ENCODE results near the gene GABARAP. TPM values are rescaled to one million over a fixed set of nuclear protein-coding genes. Genes with fewer than 3 reads are reported as not detected.

The GABARAP gene
- total and polyA plus RNA-seq, 2 donors: 245 to 846 TPM

GRCh38 chr17:7238420-7239090 lies 3.7 kb downstream of the GABARAP start:
- peak in 1 of 9 donors; percentile 51 for DNase-seq (ENCODE audit: low read depth in 6 of 9, low spot score in 9 of 9)
- Histone ChIP-seq H3K4me1 (ENCODE audit: control insufficient read depth in 2 of 2, insufficient read depth in 2 of 2, low read length in 2 of 2) (peaks cover 27 to 59% of the 10 kb centered on the region in 2 donors), H3K4me3 (ENCODE audit: low read length in 2 of 2) (peak overlapping the region; percentile 80 to 89), H3K36me3 (ENCODE audit: control insufficient read depth in 2 of 2, insufficient read depth in 2 of 2, low read length in 1 of 2) (peaks cover 28 to 40% of the 10 kb centered on the region in 2 donors), H3K27me3 (ENCODE audit: control insufficient read depth in 2 of 2, insufficient read depth in 1 of 2, low read length in 1 of 2) (no peaks in the 10 kb centered on the region), H3K9me3 (ENCODE audit: control insufficient read depth in 2 of 2, insufficient read depth in 1 of 2, low read length in 1 of 2) (no peaks in the 10 kb centered on the region), H3K27ac (ENCODE audit: low read depth in 1 of 2, low read length in 1 of 2) (peak overlapping the region; percentile 91 to 97)
- 2% methylated on average over 39 of the region's 39 CpGs for WGBS

- Histone ChIP-seq H3K27me3 (ENCODE audit: control insufficient read depth in 2 of 2, insufficient read depth in 1 of 2, low read length in 1 of 2) (no peaks in the 10 kb centered on the region), H3K9me3 (ENCODE audit: control insufficient read depth in 2 of 2, insufficient read depth in 1 of 2, low read length in 1 of 2) (no peaks in the 10 kb centered on the region), H3K36me3 (ENCODE audit: control insufficient read depth in 2 of 2, insufficient read depth in 2 of 2, low read length in 1 of 2) (peaks cover 28 to 40% of the 10 kb centered on the region in 2 donors), H3K4me1 (ENCODE audit: control insufficient read depth in 2 of 2, insufficient read depth in 2 of 2, low read length in 2 of 2) (peaks cover 33 to 61% of the 10 kb centered on the region in 2 donors), H3K27ac (ENCODE audit: low read depth in 1 of 2, low read length in 1 of 2) (peak overlapping the region; percentile 91 to 97), H3K4me3 (ENCODE audit: low read length in 2 of 2) (peak overlapping the region; percentile 80 to 89)
- peak in 4 of 9 donors; percentile 86 to 92 (median 86) for DNase-seq (ENCODE audit: low read depth in 6 of 9, low spot score in 9 of 9)
- 1% methylated on average over 72 of the region's 73 CpGs for WGBS
These were observed 4.4 kb downstream of the GABARAP start for GRCh38 chr17:7237761-7238419.

GRCh38 chr17:7237266-7237760 lies 4.9 kb downstream of the GABARAP start:
- Histone ChIP-seq H3K27ac (ENCODE audit: low read depth in 1 of 2, low read length in 1 of 2) (peak overlapping the region; percentile 91 to 97), H3K4me3 (ENCODE audit: low read length in 2 of 2) (peak overlapping the region; percentile 80 to 89), H3K36me3 (ENCODE audit: control insufficient read depth in 2 of 2, insufficient read depth in 2 of 2, low read length in 1 of 2) (peaks cover 28 to 40% of the 10 kb centered on the region in 2 donors), H3K27me3 (ENCODE audit: control insufficient read depth in 2 of 2, insufficient read depth in 1 of 2, low read length in 1 of 2) (no peaks in the 10 kb centered on the region), H3K4me1 (ENCODE audit: control insufficient read depth in 2 of 2, insufficient read depth in 2 of 2, low read length in 2 of 2) (peaks cover 37 to 63% of the 10 kb centered on the region in 2 donors), H3K9me3 (ENCODE audit: control insufficient read depth in 2 of 2, insufficient read depth in 1 of 2, low read length in 1 of 2) (no peaks in the 10 kb centered on the region)
- WGBS: 45% methylated on average over 6 of the region's 6 CpGs
- no peak for DNase-seq (ENCODE audit: low read depth in 6 of 9, low spot score in 9 of 9)

- H3K9me3 ChIP-seq (ENCODE audit: control insufficient read depth in 2 of 2, insufficient read depth in 1 of 2, low read length in 1 of 2): no peaks in the 10 kb centered on the region
- H3K36me3 ChIP-seq (ENCODE audit: control insufficient read depth in 2 of 2, insufficient read depth in 2 of 2, low read length in 1 of 2): peaks cover 28 to 42% of the 10 kb centered on the region in 2 donors
- WGBS: 97% methylated on average over 6 of the region's 6 CpGs
- H3K27ac ChIP-seq (ENCODE audit: low read depth in 1 of 2, low read length in 1 of 2): peak overlapping the region; percentile 91 to 97
- no peaks in the 10 kb centered on the region for H3K27me3 ChIP-seq (ENCODE audit: control insufficient read depth in 2 of 2, insufficient read depth in 1 of 2, low read length in 1 of 2)
- no peak for DNase-seq (ENCODE audit: low read depth in 6 of 9, low spot score in 9 of 9)
- peaks cover 41 to 61% of the 10 kb centered on the region in 2 donors for H3K4me1 ChIP-seq (ENCODE audit: control insufficient read depth in 2 of 2, insufficient read depth in 2 of 2, low read length in 2 of 2)
- H3K4me3 ChIP-seq (ENCODE audit: low read length in 2 of 2): no peak overlapping the region
These were observed 5.4 kb downstream of the GABARAP start for GRCh38 chr17:7236808-7237207.

GRCh38 chr17:7235693-7236665 lies 6.3 kb downstream of the GABARAP start:
- Histone ChIP-seq H3K4me1 (ENCODE audit: control insufficient read depth in 2 of 2, insufficient read depth in 2 of 2, low read length in 2 of 2) (peaks cover 36 to 52% of the 10 kb centered on the region in 2 donors), H3K27me3 (ENCODE audit: control insufficient read depth in 2 of 2, insufficient read depth in 1 of 2, low read length in 1 of 2) (no peaks in the 10 kb centered on the region), H3K4me3 (ENCODE audit: low read length in 2 of 2) (no peak overlapping the region), H3K9me3 (ENCODE audit: control insufficient read depth in 2 of 2, insufficient read depth in 1 of 2, low read length in 1 of 2) (no peaks in the 10 kb centered on the region), H3K36me3 (ENCODE audit: control insufficient read depth in 2 of 2, insufficient read depth in 2 of 2, low read length in 1 of 2) (peaks cover 27 to 38% of the 10 kb centered on the region in 2 donors), H3K27ac (ENCODE audit: low read depth in 1 of 2, low read length in 1 of 2) (peak overlapping the region in 1 of 2 donors; percentile 8)
- no peak for DNase-seq (ENCODE audit: low read depth in 6 of 9, low spot score in 9 of 9)
- 97% methylated on average over 22 of the region's 22 CpGs for WGBS

GRCh38 chr17:7234083-7234951 lies 7.9 kb downstream of the GABARAP start, which contains the start of gene DVL2:
Gene DVL2, minus strand, starts transcription at chr17:7234517. Its CDS starts 255 bp downstream, at chr17:7234262.
- Histone ChIP-seq H3K27me3 (ENCODE audit: control insufficient read depth in 2 of 2, insufficient read depth in 1 of 2, low read length in 1 of 2) (no peaks in the 10 kb centered on the region), H3K9me3 (ENCODE audit: control insufficient read depth in 2 of 2, insufficient read depth in 1 of 2, low read length in 1 of 2) (no peaks in the 10 kb centered on the region), H3K4me1 (ENCODE audit: control insufficient read depth in 2 of 2, insufficient read depth in 2 of 2, low read length in 2 of 2) (peaks cover 29 to 42% of the 10 kb centered on the region in 2 donors), H3K4me3 (ENCODE audit: low read length in 2 of 2) (peak within 1 kb of the TSS; percentile 87 to 91), H3K27ac (ENCODE audit: low read depth in 1 of 2, low read length in 1 of 2) (peak within 1 kb of the TSS; percentile 72 to 91), H3K36me3 (ENCODE audit: control insufficient read depth in 2 of 2, insufficient read depth in 2 of 2, low read length in 1 of 2) (peaks cover 31 to 45% of the 10 kb centered on the region in 2 donors)
- peak in 8 of 9 donors; percentile 88 to 97 (median 95) for DNase-seq (ENCODE audit: low read depth in 6 of 9, low spot score in 9 of 9)
- WGBS: under 1% methylated on average over 72 of the region's 72 CpGs

GRCh38 chr17:7233701-7234082 lies 8.6 kb downstream of the GABARAP start:
- 5% methylated on average over 9 of the region's 9 CpGs for WGBS
- H3K27me3 ChIP-seq (ENCODE audit: control insufficient read depth in 2 of 2, insufficient read depth in 1 of 2, low read length in 1 of 2): no peaks in the 10 kb centered on the region
- peaks cover 29 to 42% of the 10 kb centered on the region in 2 donors for H3K4me1 ChIP-seq (ENCODE audit: control insufficient read depth in 2 of 2, insufficient read depth in 2 of 2, low read length in 2 of 2)
- H3K27ac ChIP-seq (ENCODE audit: low read depth in 1 of 2, low read length in 1 of 2): peak overlapping the region; percentile 72 to 91
- peaks cover 38 to 51% of the 10 kb centered on the region in 2 donors for H3K36me3 ChIP-seq (ENCODE audit: control insufficient read depth in 2 of 2, insufficient read depth in 2 of 2, low read length in 1 of 2)
- H3K9me3 ChIP-seq (ENCODE audit: control insufficient read depth in 2 of 2, insufficient read depth in 1 of 2, low read length in 1 of 2): no peaks in the 10 kb centered on the region
- H3K4me3 ChIP-seq (ENCODE audit: low read length in 2 of 2): peak overlapping the region; percentile 87 to 91
- DNase-seq (ENCODE audit: low read depth in 6 of 9, low spot score in 9 of 9): no peak

GRCh38 chr17:7232114-7232513 lies 10.1 kb downstream of the GABARAP start:
- 94% methylated on average over 5 of the region's 5 CpGs for WGBS
- Histone ChIP-seq H3K27me3 (ENCODE audit: control insufficient read depth in 2 of 2, insufficient read depth in 1 of 2, low read length in 1 of 2) (no peaks in the 10 kb centered on the region), H3K27ac (ENCODE audit: low read depth in 1 of 2, low read length in 1 of 2) (no peak overlapping the region), H3K36me3 (ENCODE audit: control insufficient read depth in 2 of 2, insufficient read depth in 2 of 2, low read length in 1 of 2) (peaks cover 53 to 61% of the 10 kb centered on the region in 2 donors), H3K9me3 (ENCODE audit: control insufficient read depth in 2 of 2, insufficient read depth in 1 of 2, low read length in 1 of 2) (no peaks in the 10 kb centered on the region), H3K4me1 (ENCODE audit: control insufficient read depth in 2 of 2, insufficient read depth in 2 of 2, low read length in 2 of 2) (peaks cover 25 to 36% of the 10 kb centered on the region in 2 donors), H3K4me3 (ENCODE audit: low read length in 2 of 2) (no peak overlapping the region)
- no peak for DNase-seq (ENCODE audit: low read depth in 6 of 9, low spot score in 9 of 9)
